Neural progenitor cell (in vitro differentiated cells): ENCODE data around the gene IFNG-AS1.

Experiments
- EZH2 ChIP-seq: fragments of 200-600 bp; sonication (generic); IDR thresholded peaks from 2 replicates; pipeline ENCODE4 v1.6.1; 2017; ENCODE audit warnings: antibody characterized with exemption, mild to moderate bottlenecking, moderate library complexity
- TF ChIP-seq, protein P1 (sequence below): fragments of 200-600 bp; sonication (generic); IDR thresholded peaks from 2 replicates; pipeline ENCODE4 v1.5.1; 2017; ENCODE audit warnings: antibody characterized with exemption, mild to moderate bottlenecking

DNA sequence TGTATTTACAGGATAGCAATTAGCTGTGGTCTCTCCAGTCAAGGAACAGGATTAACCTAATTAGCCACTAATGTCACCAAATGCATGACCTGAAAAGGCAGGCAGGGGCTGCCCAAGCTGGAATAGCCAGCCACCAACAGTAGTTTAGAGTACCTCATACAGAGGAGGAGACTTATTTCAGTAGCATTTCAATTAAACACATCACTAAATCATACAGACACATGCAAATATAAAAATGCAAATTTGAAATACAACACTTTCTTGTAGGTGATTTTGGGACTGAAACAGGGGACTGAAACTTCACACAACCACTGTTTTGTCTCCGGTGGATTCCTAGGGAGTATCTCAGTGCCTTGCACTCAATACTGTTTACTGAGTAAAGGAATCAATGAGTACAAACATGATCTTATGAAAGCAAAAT is 636 bp upstream of the IFNG-AS1 start:
- no peak for TF ChIP-seq EZH2
- TF ChIP-seq, protein P1, sequence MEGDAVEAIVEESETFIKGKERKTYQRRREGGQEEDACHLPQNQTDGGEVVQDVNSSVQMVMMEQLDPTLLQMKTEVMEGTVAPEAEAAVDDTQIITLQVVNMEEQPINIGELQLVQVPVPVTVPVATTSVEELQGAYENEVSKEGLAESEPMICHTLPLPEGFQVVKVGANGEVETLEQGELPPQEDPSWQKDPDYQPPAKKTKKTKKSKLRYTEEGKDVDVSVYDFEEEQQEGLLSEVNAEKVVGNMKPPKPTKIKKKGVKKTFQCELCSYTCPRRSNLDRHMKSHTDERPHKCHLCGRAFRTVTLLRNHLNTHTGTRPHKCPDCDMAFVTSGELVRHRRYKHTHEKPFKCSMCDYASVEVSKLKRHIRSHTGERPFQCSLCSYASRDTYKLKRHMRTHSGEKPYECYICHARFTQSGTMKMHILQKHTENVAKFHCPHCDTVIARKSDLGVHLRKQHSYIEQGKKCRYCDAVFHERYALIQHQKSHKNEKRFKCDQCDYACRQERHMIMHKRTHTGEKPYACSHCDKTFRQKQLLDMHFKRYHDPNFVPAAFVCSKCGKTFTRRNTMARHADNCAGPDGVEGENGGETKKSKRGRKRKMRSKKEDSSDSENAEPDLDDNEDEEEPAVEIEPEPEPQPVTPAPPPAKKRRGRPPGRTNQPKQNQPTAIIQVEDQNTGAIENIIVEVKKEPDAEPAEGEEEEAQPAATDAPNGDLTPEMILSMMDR: no peak
